SH-SY5Y (cell line): ENCODE data around the gene MYH13.

ENCODE experiments used
- GATA2 ChIP-seq: IDR thresholded peaks from 2 replicates; pipeline ENCODE4 v1.6.1; 2011; ENCODE audit warnings: mild to moderate bottlenecking, low read depth, low read length
- GATA3 ChIP-seq: IDR thresholded peaks from 2 replicates; pipeline ENCODE4 v1.6.1; 2011; ENCODE audit warnings: low read depth, mild to moderate bottlenecking, low read length, moderate library complexity

The MYH13 gene

DNA sequence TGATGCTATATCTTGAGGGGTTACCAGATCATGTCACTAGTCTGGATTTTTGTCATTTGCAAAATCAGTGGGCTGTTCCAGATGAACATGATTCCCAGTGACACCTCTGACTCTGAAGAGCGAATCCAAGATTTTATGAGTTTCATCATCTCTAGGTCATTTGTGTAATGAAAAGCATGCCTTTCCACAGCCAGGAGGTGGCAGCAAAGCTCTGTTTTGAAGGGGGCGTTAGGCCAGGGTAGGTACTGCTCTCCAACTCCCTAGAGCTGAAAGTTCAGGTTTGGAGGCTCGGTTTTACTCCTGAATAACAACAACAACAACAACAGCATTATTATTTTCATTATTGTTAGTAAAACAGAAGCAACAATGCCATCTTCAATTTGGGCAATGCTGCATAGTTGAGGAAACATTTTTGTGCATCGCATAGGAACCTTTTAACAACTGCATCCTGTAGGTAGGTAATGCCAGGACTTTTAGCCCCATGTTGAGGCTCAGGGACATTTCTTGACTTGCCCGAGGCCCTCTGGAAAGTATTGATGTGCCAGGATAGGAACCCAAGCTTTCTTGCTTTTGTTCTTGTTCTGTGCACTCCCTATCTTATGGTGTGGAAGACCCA lies 77.0 kb downstream of the MYH13 start:
- no peak for TF ChIP-seq GATA3
- TF ChIP-seq GATA2 = no peak

DNA sequence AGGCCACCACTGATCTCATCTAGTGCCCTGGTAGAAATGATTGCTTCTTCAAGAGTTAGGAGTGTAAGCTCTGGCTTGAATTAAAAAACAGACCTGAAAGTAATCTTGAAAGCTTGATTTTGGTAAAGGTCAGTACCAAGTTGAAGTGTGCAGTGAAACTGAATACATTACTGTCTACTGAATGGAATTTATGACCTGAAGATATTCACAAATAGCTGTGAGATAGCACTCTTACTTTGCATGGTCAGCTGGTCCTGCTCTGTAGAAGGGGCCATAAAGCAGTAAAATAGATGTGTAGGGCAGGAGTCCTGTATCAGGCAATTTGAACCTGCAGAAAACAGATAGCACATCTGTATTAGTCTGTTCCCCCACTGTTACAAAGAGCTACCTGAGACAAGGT lies 78.6 kb downstream of the MYH13 start:
- TF ChIP-seq GATA3 (no peak), GATA2 (no peak)

- TF ChIP-seq GATA3 (no peak), GATA2 (no peak)
Measured at GRCh38 chr17:10292057-10292937, 80.5 kb downstream of the MYH13 start.

DNA sequence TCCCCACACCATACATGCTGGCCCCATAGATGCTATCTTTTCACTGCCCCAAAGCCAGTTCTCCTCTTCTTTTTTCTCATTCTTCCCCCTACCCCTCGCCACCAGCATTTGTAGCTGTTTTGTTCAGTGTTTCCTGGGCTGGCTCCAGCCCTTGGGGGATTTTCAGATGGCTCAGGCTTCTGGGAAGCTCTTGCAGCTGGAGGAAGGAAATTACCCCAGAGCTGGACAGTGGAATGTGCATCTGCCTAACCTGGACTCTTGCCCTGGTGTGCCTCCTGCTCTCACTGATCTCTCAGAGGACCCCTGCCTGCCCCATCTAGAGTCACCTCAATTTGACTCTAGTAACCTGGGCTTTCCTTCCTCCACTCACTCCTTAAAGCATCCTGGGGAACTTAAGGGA lies 82.8 kb downstream of the MYH13 start:
- no peak for TF ChIP-seq GATA3

- TF ChIP-seq GATA3 (no peak), GATA2 (no peak)
Measured at GRCh38 chr17:10286324-10286723, 86.5 kb downstream of the MYH13 start.

- TF ChIP-seq GATA2 = no peak
- TF ChIP-seq GATA3 = no peak
Measured at GRCh38 chr17:10285896-10286295, 86.9 kb downstream of the MYH13 start.

- TF ChIP-seq GATA3 (no peak), GATA2 (no peak)
Measured at GRCh38 chr17:10280068-10280467, 92.7 kb downstream of the MYH13 start.

GRCh38 chr17:10278218-10278617 lies 94.6 kb downstream of the MYH13 start:
- TF ChIP-seq GATA2 (no peak), GATA3 (no peak)

DNA sequence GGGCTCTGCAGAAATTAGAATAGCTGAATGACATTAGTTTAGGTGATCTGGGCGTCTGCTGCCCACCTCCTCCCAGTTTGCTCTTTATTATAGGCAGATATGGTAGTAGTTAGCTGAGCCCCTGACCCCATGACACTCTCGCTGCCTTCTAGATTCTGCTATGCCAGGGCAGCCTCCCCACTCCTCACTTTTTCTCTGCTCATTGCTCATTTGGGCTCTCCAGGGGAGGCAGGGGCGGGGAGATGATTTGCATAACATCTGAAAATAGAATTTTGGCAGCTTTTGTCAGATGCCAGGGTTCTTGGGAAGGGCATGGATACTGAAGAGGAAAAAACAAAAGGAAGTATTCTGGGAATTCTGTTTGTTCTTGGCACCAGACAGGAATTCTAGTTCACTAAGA lies 96.4 kb downstream of the MYH13 start:
- no peak for TF ChIP-seq GATA2
- no peak for TF ChIP-seq GATA3

DNA sequence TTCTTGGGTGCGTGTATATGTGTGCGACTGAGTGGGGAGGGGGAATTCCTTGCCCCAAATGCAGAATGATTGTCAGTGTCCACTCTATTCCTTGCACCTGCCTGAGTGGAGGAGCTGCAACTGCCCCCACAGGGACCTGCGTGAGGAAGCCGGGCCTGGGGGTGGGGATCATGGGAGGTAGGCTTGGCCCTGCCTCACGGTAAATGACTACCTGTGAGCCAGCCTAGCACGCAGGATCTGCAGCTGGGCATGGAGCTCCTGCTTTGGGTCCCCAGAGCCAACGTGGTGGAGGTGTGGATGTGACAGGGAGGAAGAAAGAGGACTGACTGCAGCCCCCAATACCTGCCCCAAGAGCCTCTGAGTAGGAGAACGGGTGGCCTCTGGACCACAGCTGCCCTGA lies 97.4 kb downstream of the MYH13 start:
- TF ChIP-seq GATA3 = no peak
- no peak for TF ChIP-seq GATA2

GRCh38 chr17:10271106-10271562 lies 101.7 kb downstream of the MYH13 start:
- TF ChIP-seq GATA3 = no peak
- TF ChIP-seq GATA2 = no peak

- TF ChIP-seq GATA3 (no peak), GATA2 (no peak)
Measured at GRCh38 chr17:10270258-10270657, 102.5 kb downstream of the MYH13 start.

GRCh38 chr17:10268005-10268404 lies 104.8 kb downstream of the MYH13 start:
- no peak for TF ChIP-seq GATA3
- no peak for TF ChIP-seq GATA2

DNA sequence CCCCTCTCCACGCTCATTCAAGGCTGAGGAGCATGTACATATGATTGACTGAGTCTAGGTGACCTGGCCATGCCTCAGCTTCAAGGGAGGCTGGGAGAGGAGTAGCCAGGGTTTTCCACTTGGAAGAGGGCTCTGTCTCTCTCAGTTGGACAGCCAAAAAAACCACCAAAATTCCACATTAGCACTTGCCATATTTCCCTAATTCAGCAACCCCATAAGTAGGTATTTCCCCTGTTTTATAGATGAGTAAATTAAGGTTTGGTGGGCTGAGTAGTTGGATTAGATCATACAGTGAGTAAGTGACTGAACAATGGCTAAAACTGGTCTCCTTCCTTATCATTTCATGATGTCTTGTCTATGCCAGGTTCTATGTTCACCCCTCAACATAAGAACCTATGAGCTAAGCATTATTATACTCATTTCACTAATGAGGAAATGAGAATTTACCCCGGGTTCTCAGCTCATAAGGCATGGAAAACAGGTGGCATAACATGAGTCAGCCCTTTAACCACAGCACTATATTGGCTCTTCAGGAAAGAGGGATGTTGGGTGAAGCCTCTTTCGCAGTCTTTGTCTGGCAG lies 106.4 kb downstream of the MYH13 start:
- TF ChIP-seq GATA3 (no peak), GATA2 (no peak)

DNA sequence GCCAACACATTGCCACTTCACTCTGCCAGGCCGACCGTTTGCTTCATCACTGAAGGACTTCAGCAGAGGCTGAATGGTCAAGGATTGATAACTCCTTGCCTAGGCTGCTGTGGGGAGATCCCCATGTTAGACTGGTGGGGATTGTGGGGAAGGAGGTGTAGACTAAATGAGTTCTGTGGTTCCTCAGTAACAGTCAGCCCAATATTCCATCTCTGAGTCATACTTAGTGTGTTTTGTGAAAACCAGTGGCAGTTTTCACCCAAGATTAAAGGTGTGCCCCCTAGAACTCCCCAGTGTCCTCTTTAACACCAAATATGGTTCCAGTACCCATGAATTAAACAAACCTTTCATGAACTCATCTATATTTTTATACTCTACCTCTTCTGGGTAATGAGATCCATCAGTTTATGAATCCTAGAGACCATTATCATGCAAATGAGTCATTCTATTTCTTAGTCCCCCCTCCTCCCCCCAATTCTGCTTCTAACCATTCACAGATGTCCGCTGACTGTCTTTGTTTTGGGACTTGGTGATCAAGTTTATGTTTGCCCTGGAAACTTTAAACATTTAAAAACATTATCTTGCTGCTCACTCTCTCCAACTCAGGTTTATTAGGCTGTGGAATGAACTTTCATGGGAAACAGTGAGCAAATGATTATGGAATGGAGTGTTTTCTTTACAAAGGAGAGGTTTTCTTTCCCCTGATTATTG lies 107.6 kb downstream of the MYH13 start:
- TF ChIP-seq GATA3 (no peak), GATA2 (no peak)
